ENCODE results near the gene CUL3. TPM values are rescaled to one million over a fixed set of nuclear protein-coding genes. Genes with fewer than 3 reads are reported as not detected.

Gene CUL3
- total and polyA plus RNA-seq, 8 donors = 6.1 to 155 (median 53.2) TPM

- H3K9me3 ChIP-seq = no peaks in the 10 kb centered on the region
- peaks cover 0 to 27% (median 13%) of the 10 kb centered on the region in 4 donors for H3K4me1 ChIP-seq
- intact Hi-C loops (cut with DNase I; ENCODE audit: low total_unique reads) = no loop called here
- TF ChIP-seq POLR2AphosphoS5 (IDR thresholded peaks at IDR 0.05) = no peak
- TF ChIP-seq CTCF (IDR thresholded peaks at IDR 0.05) = no peak
- no peak for TF ChIP-seq EP300 (IDR thresholded peaks at IDR 0.05)
- no peak for TF ChIP-seq POLR2A (IDR thresholded peaks at IDR 0.05)
- no peaks in the 10 kb centered on the region for H3K27me3 ChIP-seq
- DNase-seq = no peak
- H3K27ac ChIP-seq = no peak overlapping the region
- H3K36me3 ChIP-seq = peaks cover 0 to 43% (median 30%) of the 10 kb centered on the region in 4 donors
- 92 to 99% (median 97%) methylated on average over 3 of the region's 3 CpGs for WGBS, 5 donors
- no peak overlapping the region for H3K4me3 ChIP-seq
These were observed 52.2 kb downstream of the CUL3 start for GRCh38 chr2:224532931-224533330.

- Histone ChIP-seq H3K9me3 (no peaks in the 10 kb centered on the region), H3K36me3 (peaks cover 0 to 43% (median 30%) of the 10 kb centered on the region in 4 donors), H3K27ac (no peak overlapping the region), H3K4me3 (no peak overlapping the region), H3K27me3 (no peaks in the 10 kb centered on the region), H3K4me1 (peaks cover 0 to 31% (median 15%) of the 10 kb centered on the region in 4 donors)
- TF ChIP-seq CTCF (IDR thresholded peaks at IDR 0.05) = no peak
- intact Hi-C loops (cut with DNase I; ENCODE audit: low total_unique reads) = no loop called here
- DNase-seq = no peak
- WGBS, 5 donors = 92 to 96% (median 96%) methylated on average over 1 of the region's 1 CpG
These were observed 52.7 kb downstream of the CUL3 start for GRCh38 chr2:224532441-224532840.

GRCh38 chr2:224528171-224528570 lies 57.0 kb downstream of the CUL3 start:
- 64 to 99% (median 66%) methylated on average over 3 of the region's 3 CpGs for WGBS, 5 donors
- no peak for DNase-seq
- no peak for TF ChIP-seq POLR2AphosphoS5 (IDR thresholded peaks at IDR 0.05)
- TF ChIP-seq POLR2A (IDR thresholded peaks at IDR 0.05) = no peak
- TF ChIP-seq CTCF (IDR thresholded peaks at IDR 0.05) = no peak
- no peak for TF ChIP-seq EP300 (IDR thresholded peaks at IDR 0.05)

GRCh38 chr2:224525774-224526173 lies 59.4 kb downstream of the CUL3 start:
- H3K4me1 ChIP-seq = peaks cover 2 to 84% (median 52%) of the 10 kb centered on the region in 4 donors
- no peaks in the 10 kb centered on the region for H3K9me3 ChIP-seq
- intact Hi-C loops (cut with DNase I; ENCODE audit: low total_unique reads) = no loop called here
- H3K4me3 ChIP-seq = no peak overlapping the region
- WGBS, 5 donors = 32 to 64% (median 39%) methylated on average over 1 of the region's 1 CpG
- H3K27ac ChIP-seq = peak overlapping the region in 2 of 5 donors; percentile 17 to 30
- TF ChIP-seq POLR2AphosphoS5 (IDR thresholded peaks at IDR 0.05) = no peak
- TF ChIP-seq CTCF (IDR thresholded peaks at IDR 0.05) = no peak
- no peak for TF ChIP-seq POLR2A (IDR thresholded peaks at IDR 0.05)
- TF ChIP-seq EP300 (IDR thresholded peaks at IDR 0.05) = no peak
- DNase-seq = no peak
- peaks cover 0 to 18% (median 6%) of the 10 kb centered on the region in 4 donors for H3K36me3 ChIP-seq
- no peaks in the 10 kb centered on the region for H3K27me3 ChIP-seq

More at GRCh38 chr2:224528171-224528570, 57.0 kb downstream of the CUL3 start:
- Histone ChIP-seq H3K36me3 (peaks cover 0 to 29% (median 15%) of the 10 kb centered on the region in 4 donors), H3K4me1 (peaks cover 0 to 61% (median 38%) of the 10 kb centered on the region in 4 donors), H3K27me3 (no peaks in the 10 kb centered on the region), H3K9me3 (no peaks in the 10 kb centered on the region), H3K27ac (no peak overlapping the region), H3K4me3 (no peak overlapping the region)
- intact Hi-C loops (cut with DNase I; ENCODE audit: low total_unique reads) = no loop called here

Measured in stomach (tissue), 9 donors.